ENCODE results near the gene EIF2AK3. TPM values are rescaled to one million over a fixed set of nuclear protein-coding genes. Genes with fewer than 3 reads are reported as not detected.
A peak's percentile ranks its signal among the peaks of the same experiment; 100 is the strongest.

The EIF2AK3 gene
- total and polyA plus RNA-seq, 2 of the 13 experiments (the other 11 are each of a cell fraction or from before 2014, with no cell fraction given) = 10.3 to 30.6 TPM

DNA sequence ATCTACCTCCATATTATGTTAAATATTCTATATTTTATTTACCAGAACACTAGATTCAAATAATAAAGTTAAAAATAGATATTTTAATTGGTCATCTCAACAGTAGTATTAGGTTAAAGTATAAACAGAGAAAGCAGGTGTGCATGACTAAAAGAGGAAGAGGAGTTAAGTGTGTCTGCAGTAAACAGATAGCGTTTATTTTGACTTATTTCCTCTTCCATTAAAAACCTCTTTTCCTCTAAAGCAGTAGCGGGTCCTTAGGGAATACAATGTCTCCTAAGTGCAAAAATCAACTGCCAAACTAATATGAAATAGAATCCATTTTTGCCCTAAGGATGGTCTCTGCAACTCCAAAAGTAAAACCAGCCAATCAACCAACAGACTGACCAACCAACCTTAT is 27.7 kb downstream of the EIF2AK3 start:
- ChIA-PET POLR2A (interaction anchor here (0.7 to 1.1 kb wide), 2 partner anchors 28 to 69 kb away, joined by 3 to 10 read pairs; partner anchors contain the start of gene EIF2AK3), CTCF (ENCODE audit: low intra/inter-chr PET ratio, low total read pairs) (no interaction called here)
- intact Hi-C loops (cut with micrococcal nuclease; ENCODE audit: unreplicated experiment) (no loop called here), in situ Hi-C loops (cut with HindIII; ENCODE audit: extremely low pct_ligation_motif_present, low pct_unique_long_range_greater_than_20kb) (no loop called here)
- Histone ChIP-seq H2AFZ (ENCODE audit: low read length) (no peak overlapping the region), H3K4me1 (ENCODE audit: insufficient read depth, low read length) (peaks cover 19% of the 10 kb centered on the region), H3K4me3 (replicated peaks in 1 of 3; ENCODE audit: insufficient read depth in 1 of 3, low read depth in 2 of 3, low read length in 3 of 3) (no peak overlapping the region), H3K36me3 (replicated peaks in 1 of 2; ENCODE audit: control insufficient read depth in 1 of 2, insufficient read depth in 2 of 2, low read length in 2 of 2) (peaks cover 0 to 8% of the 10 kb centered on the region in 2 experiments; a peak in 3 of 5 replicates), H3K4me2 (ENCODE audit: low read depth, low read length) (no peak overlapping the region), H3K27ac (ENCODE audit: extremely low read length, insufficient read depth, low read length) (peak overlapping the region; percentile 3), H3K27me3 (ENCODE audit: control insufficient read depth in 1 of 2, insufficient read depth in 2 of 2, low read length in 2 of 2) (no peaks in the 10 kb centered on the region), H3K9ac (ENCODE audit: insufficient read depth, low read depth, low read length) (no peak overlapping the region), H4K20me1 (ENCODE audit: insufficient read depth, low read length) (no peaks in the 10 kb centered on the region; the same call in 1 of the 2 replicates), H3K79me2 (ENCODE audit: insufficient read depth, low read length) (peaks cover 19% of the 10 kb centered on the region), H3K9me3 (ENCODE audit: low read length) (no peaks in the 10 kb centered on the region)
- DNase-seq (ENCODE audit: low spot score) (no peak), ATAC-seq (no peak), FAIRE-seq (no peak)
- TSS peak; percentile 7 for BruUV-seq (replicated peaks)
- WGBS (ENCODE audit: low lambda C conversion rate) = 96% methylated on average over 2 of the region's 2 CpGs
- no peak for TF ChIP-seq ZNF639 (CRISPR knock-in tag; conservative IDR thresholded peaks at IDR 0.05)
- TF ChIP-seq GMEB1 (CRISPR knock-in tag; IDR thresholded peaks at IDR 0.05; ENCODE audit: borderline replicate concordance) = no peak
- no peak for TF ChIP-seq HES4 (CRISPR knock-in tag; IDR thresholded peaks at IDR 0.05; ENCODE audit: borderline replicate concordance)
- no peak for TF ChIP-seq ZNF180 (CRISPR knock-in tag; IDR thresholded peaks at IDR 0.05; ENCODE audit: borderline replicate concordance, low read depth)
- TF ChIP-seq USF2 (IDR thresholded peaks at IDR 0.05; ENCODE audit: low read depth, low read length) = no peak
- no peak for TF ChIP-seq USF2 (CRISPR knock-in tag; IDR thresholded peaks at IDR 0.05; ENCODE audit: borderline replicate concordance)
- no peak for TF ChIP-seq SIN3A (IDR thresholded peaks at IDR 0.05; ENCODE audit: borderline replicate concordance, low read depth, low read length)
- no peak for TF ChIP-seq ZNF10 (CRISPR knock-in tag; IDR thresholded peaks at IDR 0.05; ENCODE audit: borderline replicate concordance, low read depth)
- no peak for TF ChIP-seq SNAPC5 (CRISPR knock-in tag; IDR thresholded peaks at IDR 0.05; ENCODE audit: borderline replicate concordance)
- TF ChIP-seq, protein P1, sequence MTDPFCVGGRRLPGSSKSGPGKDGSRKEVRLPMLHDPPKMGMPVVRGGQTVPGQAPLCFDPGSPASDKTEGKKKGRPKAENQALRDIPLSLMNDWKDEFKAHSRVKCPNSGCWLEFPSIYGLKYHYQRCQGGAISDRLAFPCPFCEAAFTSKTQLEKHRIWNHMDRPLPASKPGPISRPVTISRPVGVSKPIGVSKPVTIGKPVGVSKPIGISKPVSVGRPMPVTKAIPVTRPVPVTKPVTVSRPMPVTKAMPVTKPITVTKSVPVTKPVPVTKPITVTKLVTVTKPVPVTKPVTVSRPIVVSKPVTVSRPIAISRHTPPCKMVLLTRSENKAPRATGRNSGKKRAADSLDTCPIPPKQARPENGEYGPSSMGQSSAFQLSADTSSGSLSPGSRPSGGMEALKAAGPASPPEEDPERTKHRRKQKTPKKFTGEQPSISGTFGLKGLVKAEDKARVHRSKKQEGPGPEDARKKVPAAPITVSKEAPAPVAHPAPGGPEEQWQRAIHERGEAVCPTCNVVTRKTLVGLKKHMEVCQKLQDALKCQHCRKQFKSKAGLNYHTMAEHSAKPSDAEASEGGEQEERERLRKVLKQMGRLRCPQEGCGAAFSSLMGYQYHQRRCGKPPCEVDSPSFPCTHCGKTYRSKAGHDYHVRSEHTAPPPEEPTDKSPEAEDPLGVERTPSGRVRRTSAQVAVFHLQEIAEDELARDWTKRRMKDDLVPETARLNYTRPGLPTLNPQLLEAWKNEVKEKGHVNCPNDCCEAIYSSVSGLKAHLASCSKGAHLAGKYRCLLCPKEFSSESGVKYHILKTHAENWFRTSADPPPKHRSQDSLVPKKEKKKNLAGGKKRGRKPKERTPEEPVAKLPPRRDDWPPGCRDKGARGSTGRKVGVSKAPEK (CRISPR knock-in tag; IDR thresholded peaks at IDR 0.05; ENCODE audit: borderline replicate concordance) = no peak
- TF ChIP-seq, protein P2, sequence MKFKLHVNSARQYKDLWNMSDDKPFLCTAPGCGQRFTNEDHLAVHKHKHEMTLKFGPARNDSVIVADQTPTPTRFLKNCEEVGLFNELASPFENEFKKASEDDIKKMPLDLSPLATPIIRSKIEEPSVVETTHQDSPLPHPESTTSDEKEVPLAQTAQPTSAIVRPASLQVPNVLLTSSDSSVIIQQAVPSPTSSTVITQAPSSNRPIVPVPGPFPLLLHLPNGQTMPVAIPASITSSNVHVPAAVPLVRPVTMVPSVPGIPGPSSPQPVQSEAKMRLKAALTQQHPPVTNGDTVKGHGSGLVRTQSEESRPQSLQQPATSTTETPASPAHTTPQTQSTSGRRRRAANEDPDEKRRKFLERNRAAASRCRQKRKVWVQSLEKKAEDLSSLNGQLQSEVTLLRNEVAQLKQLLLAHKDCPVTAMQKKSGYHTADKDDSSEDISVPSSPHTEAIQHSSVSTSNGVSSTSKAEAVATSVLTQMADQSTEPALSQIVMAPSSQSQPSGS (CRISPR knock-in tag; IDR thresholded peaks at IDR 0.05) = no peak
- TF ChIP-seq SRF (IDR thresholded peaks at IDR 0.05; ENCODE audit: low read depth, low read length) = no peak
- TF ChIP-seq TCF12 (IDR thresholded peaks at IDR 0.05) = no peak
- TF ChIP-seq TCF12 (CRISPR knock-in tag; IDR thresholded peaks at IDR 0.05) = no peak
- no peak for TF ChIP-seq RARG (CRISPR knock-in tag; IDR thresholded peaks at IDR 0.05; ENCODE audit: low read depth)
